Stimulated activated CD4-positive, alpha-beta T cell treated with anti-CD3 and anti-CD28 coated beads, Interleukin-2, amount 100 ng/mL, for 4 hours (primary cell): ENCODE results near the gene GLT8D2.
"Not testable (repeated sequence)": the region's sequence is repeated elsewhere in the genome, so short reads cannot be mapped to it uniquely, and the experiment has no call there.

ENCODE experiments used
- DNase-seq: peaks from one replicate; pipeline ENCODE4 v3.0.0-alpha.2; 2020; ENCODE audit warnings: low read depth

GLT8D2 gene

GRCh38 chr12:104050436-104050835 is 449 bp upstream of the GLT8D2 start:
- no peak for DNase-seq

GRCh38 chr12:104049278-104049902 is 597 bp downstream of the GLT8D2 start:
- DNase-seq, result no peak

- no peak for DNase-seq
Observed at GRCh38 chr12:104048811-104049210, 1.2 kb downstream of the GLT8D2 start.

GRCh38 chr12:104048162-104048561 is 1.8 kb downstream of the GLT8D2 start:
- no peak for DNase-seq

- DNase-seq, result no peak
Observed at GRCh38 chr12:104046306-104046705, 3.7 kb downstream of the GLT8D2 start.

GRCh38 chr12:104044158-104044557 is 5.8 kb downstream of the GLT8D2 start:
- no peak for DNase-seq

- DNase-seq, result no peak
Observed at GRCh38 chr12:104042580-104042979, 7.4 kb downstream of the GLT8D2 start.

- not testable (repeated sequence) for DNase-seq
Observed at GRCh38 chr12:104039769-104040168, 10.2 kb downstream of the GLT8D2 start.

GRCh38 chr12:104036143-104036542 is 13.8 kb downstream of the GLT8D2 start:
- DNase-seq, result not testable (repeated sequence)

- not testable (repeated sequence) for DNase-seq
Observed at GRCh38 chr12:104030596-104030995, 19.4 kb downstream of the GLT8D2 start.

- DNase-seq, result no peak
Observed at GRCh38 chr12:104026841-104027599, 23.0 kb downstream of the GLT8D2 start.

- no peak for DNase-seq
Observed at GRCh38 chr12:104025771-104026170, 24.2 kb downstream of the GLT8D2 start.

GRCh38 chr12:104024348-104024747 is 25.6 kb downstream of the GLT8D2 start:
- no peak for DNase-seq

- no peak for DNase-seq
Observed at GRCh38 chr12:104023710-104024109, 26.3 kb downstream of the GLT8D2 start.

- DNase-seq, result no peak
Observed at GRCh38 chr12:104022786-104023185, 27.2 kb downstream of the GLT8D2 start.

GRCh38 chr12:104021862-104022261 is 28.1 kb downstream of the GLT8D2 start:
- not testable (repeated sequence) for DNase-seq

GRCh38 chr12:104012331-104012730 is 37.7 kb downstream of the GLT8D2 start:
- no peak for DNase-seq

- no peak for DNase-seq
Observed at GRCh38 chr12:104011253-104011652, 38.7 kb downstream of the GLT8D2 start.

GRCh38 chr12:104010606-104011169 is 39.3 kb downstream of the GLT8D2 start:
- no peak for DNase-seq

GRCh38 chr12:104010121-104010520 is 39.9 kb downstream of the GLT8D2 start:
- no peak for DNase-seq

- no peak for DNase-seq
Observed at GRCh38 chr12:104006929-104007328, 43.1 kb downstream of the GLT8D2 start.

GRCh38 chr12:104003596-104003995 is 46.4 kb downstream of the GLT8D2 start:
- no peak for DNase-seq

GRCh38 chr12:104002686-104003085 is 47.3 kb downstream of the GLT8D2 start:
- DNase-seq, result no peak
